Astrocyte (in vitro differentiated cells and primary cell): Measurements from ENCODE around the gene ADAM19. TPM values are rescaled to one million over a fixed set of nuclear protein-coding genes. Genes with fewer than 3 reads are reported as not detected.

Source experiments
- DNase-seq: peaks from one replicate; pipeline ENCODE4 v3.0.0-alpha.2; 2010; ENCODE audit warnings: low read depth
- FAIRE-seq: peaks from 2 replicates; lab custom pipeline; 2011; peaks lifted over from hg19 to GRCh38; lab: Jason Lieb, UNC
- H2AFZ ChIP-seq: 2 replicates; pipeline ENCODE4 v1.6.0; 2012; ENCODE audit warnings: low read depth, low read length, inconsistent platforms
- H3K27ac ChIP-seq: 2 replicates; pipeline ENCODE4 v1.5.1; 2011; ENCODE audit warnings: low read depth, low read length, inconsistent platforms
- H3K27me3 ChIP-seq: 2 replicates; pipeline ENCODE4 v1.6.0; 2011; ENCODE audit warnings: low read length, inconsistent platforms; ENCODE audit not compliant: insufficient read depth
- H3K36me3 ChIP-seq: 2 replicates; pipeline ENCODE4 v1.5.1; 2011; ENCODE audit warnings: low read length, inconsistent platforms; ENCODE audit not compliant: insufficient read depth
- H3K4me1 ChIP-seq: 2 replicates; pipeline ENCODE4 v1.5.1; 2011; ENCODE audit warnings: low read length, inconsistent platforms; ENCODE audit not compliant: insufficient read depth
- H3K4me2 ChIP-seq: 2 replicates; pipeline ENCODE4 v1.6.0; 2012; ENCODE audit warnings: low read length, inconsistent platforms
- H3K4me3 ChIP-seq: 2 replicates; pipeline ENCODE4 v1.5.1; 2011; ENCODE audit warnings: low read depth, mild to moderate bottlenecking, low read length, inconsistent platforms; ENCODE audit not compliant: insufficient read depth
- H3K79me2 ChIP-seq: 2 replicates; pipeline ENCODE4 v1.6.0; 2012; ENCODE audit warnings: mild to moderate bottlenecking, low read length, inconsistent platforms; ENCODE audit not compliant: insufficient read depth
- H3K9ac ChIP-seq: 2 replicates; pipeline ENCODE4 v1.6.0; 2012; ENCODE audit warnings: mild to moderate bottlenecking, low read length, inconsistent platforms
- H3K9me3 ChIP-seq: 2 replicates; pipeline ENCODE4 v1.5.1; 2012; ENCODE audit warnings: low read depth, mild to moderate bottlenecking, low read length, inconsistent platforms; ENCODE audit not compliant: insufficient read depth
- H4K20me1 ChIP-seq: 2 replicates; pipeline ENCODE4 v1.6.0; 2012; ENCODE audit warnings: low read length, inconsistent platforms; ENCODE audit not compliant: insufficient read depth
- H3K27ac Mint-ChIP-seq: one replicate; pipeline ENCODE4 v1.8.0; 2021; ENCODE audit warnings: mild to moderate bottlenecking, mixed read lengths; ENCODE audit not compliant: unreplicated experiment
- H3K27me3 Mint-ChIP-seq: one replicate; pipeline ENCODE4 v1.8.0; 2021; ENCODE audit warnings: low read depth, mixed read lengths; ENCODE audit not compliant: unreplicated experiment
- H3K36me3 Mint-ChIP-seq: one replicate; pipeline ENCODE4 v1.8.0; 2021; ENCODE audit warnings: low read depth, mixed read lengths; ENCODE audit not compliant: unreplicated experiment
- H3K4me1 Mint-ChIP-seq: one replicate; pipeline ENCODE4 v1.8.0; 2021; ENCODE audit warnings: low read depth, mixed read lengths; ENCODE audit not compliant: unreplicated experiment
- H3K4me3 Mint-ChIP-seq: one replicate; pipeline ENCODE4 v1.8.0; 2021; ENCODE audit warnings: mild to moderate bottlenecking, moderate library complexity, mixed read lengths; ENCODE audit not compliant: unreplicated experiment
- H3K9me3 Mint-ChIP-seq: one replicate; pipeline ENCODE4 v1.8.0; 2021; ENCODE audit warnings: mild to moderate bottlenecking, mixed read lengths; ENCODE audit not compliant: unreplicated experiment
- CTCF ChIP-seq: IDR thresholded peaks from 2 replicates; pipeline ENCODE4 v1.5.1; 2011; ENCODE audit warnings: low read depth, mild to moderate bottlenecking, inconsistent platforms, low read length, moderate library complexity; ENCODE audit not compliant: insufficient read depth
- EZH2 ChIP-seq: IDR thresholded peaks from 2 replicates; pipeline ENCODE4 v1.6.1; 2012; ENCODE audit warnings: mild to moderate bottlenecking, low read length, inconsistent platforms; ENCODE audit not compliant: insufficient read depth
- total RNA-seq: library from RNA; stranded (reverse); gene quantifications from 2 replicates; pipeline ENCODE4 v1.2.1, GENCODE V29; 2021

Gene ADAM19
- total RNA-seq, 1 donor from 2014 or later = 316 TPM

GRCh38 chr5:157554179-157555036, 21.2 kb downstream of the ADAM19 start:
- Histone ChIP-seq H4K20me1 (peaks cover 74% of the 10 kb centered on the region), H3K4me2 (peak overlapping the region; percentile 16), H3K27me3 (no peaks in the 10 kb centered on the region), H3K79me2 (peaks cover 99% of the 10 kb centered on the region), H3K9ac (peak overlapping the region; percentile 22), H3K9me3 (no peaks in the 10 kb centered on the region), H3K4me1 (peaks cover 60% of the 10 kb centered on the region), H3K4me3 (no peak overlapping the region), H3K36me3 (peaks cover 50% of the 10 kb centered on the region), H2AFZ (no peak overlapping the region), H3K27ac (peak overlapping the region; percentile 8)
- no peak overlapping the region for H3K27ac Mint-ChIP-seq
- H3K36me3 Mint-ChIP-seq = peaks cover 25% of the 10 kb centered on the region
- FAIRE-seq (no peak), DNase-seq (no peak)
- no peak overlapping the region for H3K4me3 Mint-ChIP-seq
- H3K9me3 Mint-ChIP-seq = no peaks in the 10 kb centered on the region
- H3K27me3 Mint-ChIP-seq = no peaks in the 10 kb centered on the region
- TF ChIP-seq CTCF (no peak), EZH2 (no peak)
- H3K4me1 Mint-ChIP-seq = peaks cover 53% of the 10 kb centered on the region

- Histone ChIP-seq H3K4me2 (no peak overlapping the region), H3K4me1 (peaks cover 60% of the 10 kb centered on the region), H3K79me2 (peaks cover 99% of the 10 kb centered on the region), H3K27me3 (no peaks in the 10 kb centered on the region), H3K36me3 (peaks cover 43% of the 10 kb centered on the region), H4K20me1 (peaks cover 71% of the 10 kb centered on the region), H3K4me3 (no peak overlapping the region), H3K9ac (no peak overlapping the region), H3K27ac (no peak overlapping the region), H3K9me3 (no peaks in the 10 kb centered on the region), H2AFZ (no peak overlapping the region)
- H3K4me3 Mint-ChIP-seq = no peak overlapping the region
- H3K27ac Mint-ChIP-seq = no peak overlapping the region
- H3K27me3 Mint-ChIP-seq = no peaks in the 10 kb centered on the region
- TF ChIP-seq CTCF (no peak), EZH2 (no peak)
- peaks cover 26% of the 10 kb centered on the region for H3K36me3 Mint-ChIP-seq
- FAIRE-seq (no peak), DNase-seq (no peak)
- peaks cover 53% of the 10 kb centered on the region for H3K4me1 Mint-ChIP-seq
- H3K9me3 Mint-ChIP-seq = no peaks in the 10 kb centered on the region
Measured at GRCh38 chr5:157552650-157553049, 22.9 kb downstream of the ADAM19 start.

GRCh38 chr5:157550663-157551062, 24.9 kb downstream of the ADAM19 start:
- no peak for FAIRE-seq
- H3K4me1 Mint-ChIP-seq = peaks cover 50% of the 10 kb centered on the region
- peak overlapping the region; percentile 78 for H3K9ac ChIP-seq
- H3K79me2 ChIP-seq = peaks cover 100% of the 10 kb centered on the region
- TF ChIP-seq CTCF (no peak), EZH2 (no peak)
- H3K27ac ChIP-seq = peak overlapping the region; percentile 97
- peaks cover 64% of the 10 kb centered on the region for H3K4me1 ChIP-seq
- no peak overlapping the region for H3K4me3 ChIP-seq
- peak overlapping the region; percentile 86 for H3K4me2 ChIP-seq
- H3K9me3 Mint-ChIP-seq = no peaks in the 10 kb centered on the region
- no peak for DNase-seq
- no peak overlapping the region for H3K4me3 Mint-ChIP-seq
- H4K20me1 ChIP-seq = peaks cover 73% of the 10 kb centered on the region
- H3K9me3 ChIP-seq = no peaks in the 10 kb centered on the region
- no peaks in the 10 kb centered on the region for H3K27me3 ChIP-seq
- H3K27me3 Mint-ChIP-seq = no peaks in the 10 kb centered on the region
- H3K27ac Mint-ChIP-seq = peak overlapping the region; percentile 77
- no peak overlapping the region for H2AFZ ChIP-seq
- H3K36me3 ChIP-seq = peaks cover 30% of the 10 kb centered on the region
- peaks cover 29% of the 10 kb centered on the region for H3K36me3 Mint-ChIP-seq
